CD4-positive, alpha-beta T cell treated with Interleukin-6 at 100 ng/mL for 8 hours (primary cell): ENCODE results near the gene MCUR1.
"Not testable (repeated sequence)": the region's sequence is repeated elsewhere in the genome, so short reads cannot be mapped to it uniquely, and the experiment has no call there.

Experiments
- DNase-seq: peaks from one replicate; pipeline ENCODE4 v3.0.0-alpha.2; 2020; ENCODE audit warnings: mixed read lengths, low spot score

MCUR1 gene

GRCh38 chr6:13828656-13829301, 14.4 kb upstream of the MCUR1 start:
- DNase-seq = not testable (repeated sequence)

- DNase-seq = no peak
Measured at GRCh38 chr6:13827032-13827431, 12.7 kb upstream of the MCUR1 start.

- no peak for DNase-seq
Measured at GRCh38 chr6:13825871-13826270, 11.5 kb upstream of the MCUR1 start.

- no peak for DNase-seq
Measured at GRCh38 chr6:13818341-13818740, 4.0 kb upstream of the MCUR1 start.

GRCh38 chr6:13814938-13815575, 700 bp upstream of the MCUR1 start:
- DNase-seq = no peak

- no peak for DNase-seq
Measured at GRCh38 chr6:13813621-13814175, 659 bp downstream of the MCUR1 start.

- DNase-seq = no peak
Measured at GRCh38 chr6:13813026-13813425, 1.3 kb downstream of the MCUR1 start.

GRCh38 chr6:13812359-13812642, 2.1 kb downstream of the MCUR1 start:
- DNase-seq = no peak

GRCh38 chr6:13811627-13812358, 2.6 kb downstream of the MCUR1 start:
- no peak for DNase-seq

- DNase-seq = no peak
Measured at GRCh38 chr6:13810688-13811446, 3.5 kb downstream of the MCUR1 start.

- no peak for DNase-seq
Measured at GRCh38 chr6:13808801-13809200, 5.6 kb downstream of the MCUR1 start.

GRCh38 chr6:13807696-13808095, 6.7 kb downstream of the MCUR1 start:
- DNase-seq = no peak

GRCh38 chr6:13803581-13803980, 10.8 kb downstream of the MCUR1 start:
- no peak for DNase-seq

- DNase-seq = no peak
Measured at GRCh38 chr6:13800615-13801014, 13.7 kb downstream of the MCUR1 start.

- no peak for DNase-seq
Measured at GRCh38 chr6:13796781-13797180, 17.6 kb downstream of the MCUR1 start.

GRCh38 chr6:13795041-13795750, 19.2 kb downstream of the MCUR1 start:
- peak; percentile 81 for DNase-seq

- DNase-seq = no peak
Measured at GRCh38 chr6:13794184-13794583, 20.2 kb downstream of the MCUR1 start.

- DNase-seq = no peak
Measured at GRCh38 chr6:13789746-13790145, 24.6 kb downstream of the MCUR1 start.

GRCh38 chr6:13788820-13789219, 25.5 kb downstream of the MCUR1 start:
- no peak for DNase-seq

- no peak for DNase-seq
Measured at GRCh38 chr6:13787137-13787536, 27.2 kb downstream of the MCUR1 start.

- DNase-seq = not testable (repeated sequence)
Measured at GRCh38 chr6:13780162-13780561, 34.2 kb downstream of the MCUR1 start.

GRCh38 chr6:13778028-13778427, 36.3 kb downstream of the MCUR1 start:
- no peak for DNase-seq
